ENCODE data around the gene TRABD2B.

GRCh38 chr1:47895279-47896125 lies 101.7 kb downstream of the TRABD2B start:
- TF ChIP-seq EZH2 (IDR thresholded peaks at IDR 0.05; ENCODE audit: insufficient read depth, low read length) (no peak), CTCF (IDR thresholded peaks at IDR 0.05; ENCODE audit: insufficient read depth, low read depth, low read length) (no peak)
